Stomach (tissue), 4 donors: ENCODE measurements around the gene MINAR1.

Experiments used
- EP300 ChIP-seq: sonication (generic); formaldehyde crosslinking; IDR thresholded peaks from one replicate; pipeline ENCODE4 v1.6.1; 2017; ENCODE audit warnings: antibody characterized with exemption
- POLR2A ChIP-seq, 4 donors: fragments of 450-650 bp; IDR thresholded peaks; one replicate each; pipeline ENCODE4 v1.6.1; 2016; ENCODE audit warnings: antibody characterized with exemption in 4 of 4, control low read depth in 2 of 4, mild to moderate bottlenecking in 1 of 4, moderate library complexity in 1 of 4
- POLR2AphosphoS5 ChIP-seq, 3 donors: sonication (generic); formaldehyde crosslinking; IDR thresholded peaks; one replicate each; pipeline ENCODE4 v1.6.1; 2016; ENCODE audit warnings: antibody characterized with exemption in 3 of 3
- TF ChIP-seq, protein P1 (sequence below), 7 experiments: fragments of 450-650 bp in 4 of 7; fragments of 200-600 bp in 3 of 7; sonication (generic) in 3 of 7; IDR thresholded peaks; one replicate each; pipeline ENCODE4 v1.5.1; 2016 to 2019; ENCODE audit warnings: antibody characterized with exemption in 7 of 7, control low read depth in 2 of 7, mild to moderate bottlenecking in 1 of 7

DNA sequence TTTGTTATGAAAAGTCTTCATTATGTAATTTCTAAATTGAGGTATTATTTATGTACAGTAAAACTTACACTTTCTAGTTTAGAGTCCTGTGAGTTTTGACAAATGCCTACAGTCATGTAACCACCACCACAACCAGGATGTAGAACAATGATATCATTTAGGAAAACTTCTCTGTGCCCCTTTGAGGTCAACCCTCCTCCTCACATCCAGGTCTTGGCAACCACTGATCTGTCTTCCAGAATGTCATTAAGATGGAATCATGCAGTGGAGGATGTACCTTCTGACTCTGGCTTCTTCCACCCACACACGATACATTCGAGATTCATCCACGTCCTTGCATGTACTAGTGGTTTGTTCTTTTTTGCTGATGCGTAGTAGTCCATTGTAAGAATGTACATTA lies 23.2 kb downstream of the MINAR1 start:
- TF ChIP-seq, protein P1, sequence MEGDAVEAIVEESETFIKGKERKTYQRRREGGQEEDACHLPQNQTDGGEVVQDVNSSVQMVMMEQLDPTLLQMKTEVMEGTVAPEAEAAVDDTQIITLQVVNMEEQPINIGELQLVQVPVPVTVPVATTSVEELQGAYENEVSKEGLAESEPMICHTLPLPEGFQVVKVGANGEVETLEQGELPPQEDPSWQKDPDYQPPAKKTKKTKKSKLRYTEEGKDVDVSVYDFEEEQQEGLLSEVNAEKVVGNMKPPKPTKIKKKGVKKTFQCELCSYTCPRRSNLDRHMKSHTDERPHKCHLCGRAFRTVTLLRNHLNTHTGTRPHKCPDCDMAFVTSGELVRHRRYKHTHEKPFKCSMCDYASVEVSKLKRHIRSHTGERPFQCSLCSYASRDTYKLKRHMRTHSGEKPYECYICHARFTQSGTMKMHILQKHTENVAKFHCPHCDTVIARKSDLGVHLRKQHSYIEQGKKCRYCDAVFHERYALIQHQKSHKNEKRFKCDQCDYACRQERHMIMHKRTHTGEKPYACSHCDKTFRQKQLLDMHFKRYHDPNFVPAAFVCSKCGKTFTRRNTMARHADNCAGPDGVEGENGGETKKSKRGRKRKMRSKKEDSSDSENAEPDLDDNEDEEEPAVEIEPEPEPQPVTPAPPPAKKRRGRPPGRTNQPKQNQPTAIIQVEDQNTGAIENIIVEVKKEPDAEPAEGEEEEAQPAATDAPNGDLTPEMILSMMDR (IDR thresholded peaks at IDR 0.05), result no peak
- TF ChIP-seq POLR2A (IDR thresholded peaks at IDR 0.05) (no peak), EP300 (no peak), POLR2AphosphoS5 (IDR thresholded peaks at IDR 0.05) (no peak)
